Ascending aorta (tissue), 2 donors: ENCODE results near the gene LRRC27. TPM values are rescaled to one million over a fixed set of nuclear protein-coding genes. Genes with fewer than 3 reads are reported as not detected.

Experiments
- DNase-seq, 2 donors: peaks; one replicate each; pipeline ENCODE4 v3.0.0-alpha.2; 2019; ENCODE audit warnings: low spot score in 2 of 2
- H3K27ac ChIP-seq, 2 donors: fragments of 200-600 bp; sonication (generic); one replicate each; pipeline ENCODE4 v1.5.1; 2016 to 2017; ENCODE audit warnings: mild to moderate bottlenecking in 1 of 2
- H3K27me3 ChIP-seq: fragments of 200-600 bp; sonication (generic); one replicate; pipeline ENCODE4 v1.5.1; 2017
- H3K36me3 ChIP-seq, 2 donors: fragments of 200-600 bp; sonication (generic); one replicate each; pipeline ENCODE4 v1.5.1; 2016
- H3K4me1 ChIP-seq, 2 donors: fragments of 200-600 bp; sonication (generic); one replicate each; pipeline ENCODE4 v1.5.1; 2016 to 2017; ENCODE audit warnings: mild to moderate bottlenecking in 1 of 2
- H3K4me3 ChIP-seq, 2 donors: fragments of 200-600 bp; sonication (generic); one replicate each; pipeline ENCODE4 v1.5.1; 2016 to 2017; ENCODE audit warnings: mild to moderate bottlenecking in 1 of 2
- H3K9me3 ChIP-seq, 2 donors: fragments of 200-600 bp; sonication (generic); one replicate each; pipeline ENCODE4 v1.5.1; 2016
- CTCF ChIP-seq, 3 experiments: fragments of 200-600 bp in 2 of 3; fragments of 450-650 bp in 1 of 3; sonication (generic) in 2 of 3; IDR thresholded peaks; one replicate each; pipeline ENCODE4 v1.5.1; 2016 to 2019; ENCODE audit warnings: antibody characterized with exemption in 3 of 3, mild to moderate bottlenecking in 1 of 3, moderate library complexity in 1 of 3
- intact Hi-C: fragments of 100-400 bp; cut with DNase I; formaldehyde crosslinking; loops from one replicate; pipeline ENCODE4 v1.15.1; 2023
- total RNA-seq: library from RNA; depleted of rRNA; stranded (reverse); fragments of >200 nt; gene quantifications from one replicate; pipeline ENCODE4 v1.1.0, GENCODE V29; 2016

The LRRC27 gene
- total RNA-seq, 1 donor from 2014 or later: 2.0 TPM

- Histone ChIP-seq H3K4me1 (no peaks in the 10 kb centered on the region), H3K4me3 (no peak overlapping the region), H3K9me3 (no peaks in the 10 kb centered on the region), H3K36me3 (peaks cover 11 to 18% of the 10 kb centered on the region in 2 donors), H3K27me3 (no peaks in the 10 kb centered on the region), H3K27ac (no peak overlapping the region)
- no peak for DNase-seq
- intact Hi-C loops: no loop called here
- TF ChIP-seq CTCF (IDR thresholded peaks at IDR 0.05): no peak
These were observed 29.6 kb downstream of the LRRC27 start for GRCh38 chr10:132361581-132362101.

- intact Hi-C loops: no loop called here
- no peaks in the 10 kb centered on the region for H3K4me1 ChIP-seq
- H3K9me3 ChIP-seq: no peaks in the 10 kb centered on the region
- TF ChIP-seq CTCF (IDR thresholded peaks at IDR 0.05): no peak
- no peak for DNase-seq
- H3K36me3 ChIP-seq: peaks cover 13 to 21% of the 10 kb centered on the region in 2 donors
- H3K4me3 ChIP-seq: no peak overlapping the region
- H3K27ac ChIP-seq: no peak overlapping the region
- no peaks in the 10 kb centered on the region for H3K27me3 ChIP-seq
These were observed 30.2 kb downstream of the LRRC27 start for GRCh38 chr10:132362151-132362611.

GRCh38 chr10:132363376-132363775 is 31.4 kb downstream of the LRRC27 start:
- Histone ChIP-seq H3K9me3 (peaks cover 0 to 3% of the 10 kb centered on the region in 2 donors), H3K27me3 (no peaks in the 10 kb centered on the region), H3K4me1 (no peaks in the 10 kb centered on the region), H3K4me3 (no peak overlapping the region), H3K27ac (no peak overlapping the region), H3K36me3 (peaks cover 21% of the 10 kb centered on the region in 2 donors)
- intact Hi-C loops: no loop called here
- TF ChIP-seq CTCF (IDR thresholded peaks at IDR 0.05): no peak
- no peak for DNase-seq

GRCh38 chr10:132363921-132364593 is 32.1 kb downstream of the LRRC27 start:
- intact Hi-C loops: no loop called here
- TF ChIP-seq CTCF (IDR thresholded peaks at IDR 0.05): no peak
- no peak overlapping the region for H3K4me3 ChIP-seq
- H3K4me1 ChIP-seq: no peaks in the 10 kb centered on the region
- no peaks in the 10 kb centered on the region for H3K27me3 ChIP-seq
- H3K36me3 ChIP-seq: peaks cover 21% of the 10 kb centered on the region in 2 donors
- H3K9me3 ChIP-seq: peaks cover 0 to 5% of the 10 kb centered on the region in 2 donors
- no peak overlapping the region for H3K27ac ChIP-seq
- no peak for DNase-seq

- no peaks in the 10 kb centered on the region for H3K27me3 ChIP-seq
- no peak for TF ChIP-seq CTCF (IDR thresholded peaks at IDR 0.05)
- no peak overlapping the region for H3K4me3 ChIP-seq
- H3K4me1 ChIP-seq: no peaks in the 10 kb centered on the region
- peaks cover 21% of the 10 kb centered on the region in 2 donors for H3K36me3 ChIP-seq
- peaks cover 0 to 5% of the 10 kb centered on the region in 2 donors for H3K9me3 ChIP-seq
- H3K27ac ChIP-seq: no peak overlapping the region
- intact Hi-C loops: no loop called here
- DNase-seq: no peak
These were observed 32.6 kb downstream of the LRRC27 start for GRCh38 chr10:132364594-132364970.
